HL-60 (cell line): ENCODE measurements around the gene HRAS.

Experiments
- GABPA ChIP-seq: IDR thresholded peaks from 2 replicates; pipeline ENCODE4 v1.6.1; 2012; ENCODE audit warnings: low read depth
- POLR2AphosphoS5 ChIP-seq: IDR thresholded peaks from 2 replicates; pipeline ENCODE4 v1.6.1; 2012; ENCODE audit warnings: low read depth
- SPI1 ChIP-seq: IDR thresholded peaks from 2 replicates; pipeline ENCODE4 v1.6.1; 2012; ENCODE audit warnings: low read depth, mild to moderate bottlenecking, borderline replicate concordance
- TF ChIP-seq, protein P1 (sequence below): IDR thresholded peaks from one replicate; pipeline ENCODE4 v1.5.1; 2011; ENCODE audit warnings: low read length, control low read depth, inconsistent platforms; ENCODE audit not compliant: insufficient read depth

DNA sequence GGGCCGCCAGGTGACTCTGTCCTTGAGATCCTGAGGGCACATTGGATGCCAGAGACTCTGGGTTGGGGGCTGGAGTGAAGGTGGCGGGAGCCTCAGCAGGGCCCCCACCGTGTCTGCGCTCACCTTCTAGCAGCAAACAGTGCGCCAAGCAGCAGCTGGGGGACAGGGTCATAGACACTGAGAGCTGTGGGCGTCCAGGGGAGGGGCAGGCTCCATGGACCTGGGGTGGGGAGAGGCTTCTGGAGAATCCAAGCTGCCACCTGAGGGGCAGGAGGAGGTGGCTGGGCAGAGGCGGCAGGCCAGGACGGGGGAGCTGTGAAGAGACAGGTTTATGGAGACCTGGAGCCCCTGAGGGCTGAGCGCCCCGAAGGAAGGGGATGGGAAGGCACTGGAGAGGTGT, 48.9 kb upstream of the HRAS start:
- TF ChIP-seq, protein P1, sequence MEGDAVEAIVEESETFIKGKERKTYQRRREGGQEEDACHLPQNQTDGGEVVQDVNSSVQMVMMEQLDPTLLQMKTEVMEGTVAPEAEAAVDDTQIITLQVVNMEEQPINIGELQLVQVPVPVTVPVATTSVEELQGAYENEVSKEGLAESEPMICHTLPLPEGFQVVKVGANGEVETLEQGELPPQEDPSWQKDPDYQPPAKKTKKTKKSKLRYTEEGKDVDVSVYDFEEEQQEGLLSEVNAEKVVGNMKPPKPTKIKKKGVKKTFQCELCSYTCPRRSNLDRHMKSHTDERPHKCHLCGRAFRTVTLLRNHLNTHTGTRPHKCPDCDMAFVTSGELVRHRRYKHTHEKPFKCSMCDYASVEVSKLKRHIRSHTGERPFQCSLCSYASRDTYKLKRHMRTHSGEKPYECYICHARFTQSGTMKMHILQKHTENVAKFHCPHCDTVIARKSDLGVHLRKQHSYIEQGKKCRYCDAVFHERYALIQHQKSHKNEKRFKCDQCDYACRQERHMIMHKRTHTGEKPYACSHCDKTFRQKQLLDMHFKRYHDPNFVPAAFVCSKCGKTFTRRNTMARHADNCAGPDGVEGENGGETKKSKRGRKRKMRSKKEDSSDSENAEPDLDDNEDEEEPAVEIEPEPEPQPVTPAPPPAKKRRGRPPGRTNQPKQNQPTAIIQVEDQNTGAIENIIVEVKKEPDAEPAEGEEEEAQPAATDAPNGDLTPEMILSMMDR, result no peak
- no peak for TF ChIP-seq SPI1
- TF ChIP-seq POLR2AphosphoS5, result no peak
- no peak for TF ChIP-seq GABPA
